ENCODE data around the gene SMARCD3. TPM values are rescaled to one million over a fixed set of nuclear protein-coding genes. Genes with fewer than 3 reads are reported as not detected.

Gene SMARCD3
- total and polyA plus RNA-seq, 2 of the 8 experiments (the other 6 are each of a cell fraction or from before 2014, with no cell fraction given): 3.0 to 5.6 TPM

DNA sequence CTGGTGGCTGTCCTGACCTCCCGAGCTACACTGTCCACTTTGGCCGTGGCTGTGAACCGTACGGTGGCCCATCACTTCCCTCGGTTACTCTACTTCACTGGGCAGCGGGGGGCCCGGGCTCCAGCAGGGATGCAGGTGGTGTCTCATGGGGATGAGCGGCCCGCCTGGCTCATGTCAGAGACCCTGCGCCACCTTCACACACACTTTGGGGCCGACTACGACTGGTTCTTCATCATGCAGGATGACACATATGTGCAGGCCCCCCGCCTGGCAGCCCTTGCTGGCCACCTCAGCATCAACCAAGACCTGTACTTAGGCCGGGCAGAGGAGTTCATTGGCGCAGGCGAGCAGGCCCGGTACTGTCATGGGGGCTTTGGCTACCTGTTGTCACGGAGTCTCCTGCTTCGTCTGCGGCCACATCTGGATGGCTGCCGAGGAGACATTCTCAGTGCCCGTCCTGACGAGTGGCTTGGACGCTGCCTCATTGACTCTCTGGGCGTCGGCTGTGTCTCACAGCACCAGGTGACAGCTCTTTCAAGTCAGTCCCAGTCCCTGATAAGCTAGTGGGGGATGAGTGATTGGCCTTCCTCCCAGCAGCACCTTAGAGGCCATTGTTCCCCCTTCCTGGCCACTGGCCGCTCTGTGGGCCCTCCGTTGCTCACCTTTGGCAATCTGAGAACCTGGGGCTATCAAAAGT lies 13.3 kb downstream of the SMARCD3 start:
- no peak overlapping the region for H2BK5ac ChIP-seq (ENCODE audit: low read depth, low read length)
- H3K27ac ChIP-seq (ENCODE audit: low read depth, low read length): no peak overlapping the region
- H4K20me1 ChIP-seq (replicated peaks in 1 of 2; ENCODE audit: control insufficient read depth in 1 of 2, insufficient read depth in 2 of 2, low read length in 2 of 2): peaks cover 0 to 17% of the 10 kb centered on the region in 2 experiments
- no peak overlapping the region for H4K8ac ChIP-seq (ENCODE audit: extremely low read depth, insufficient read depth, low read length)
- H2BK15ac ChIP-seq (ENCODE audit: low read length): no peak overlapping the region
- POLR2A ChIA-PET (ENCODE audit: partially characterized antibody): interaction anchor here (1.2 kb wide), 1 partner anchor 14 kb away, joined by 3 read pairs; no protein-coding TSS in a partner anchor
- no peaks in the 10 kb centered on the region for H3K27me3 ChIP-seq (replicated peaks in 1 of 4; ENCODE audit: control insufficient read depth in 3 of 4, extremely low read depth in 1 of 4, insufficient read depth in 3 of 4, low read length in 3 of 4)
- WGBS, 2 experiments (ENCODE audit: extremely low coverage in 1 of 2, insufficient coverage in 1 of 2, insufficient read length in 1 of 2, insufficient replicate concordance in 2 of 2, low coverage in 1 of 2, low lambda C conversion rate in 2 of 2, missing lambda C conversion rate in 1 of 2): 89% methylated on average over 26 of the region's 28 CpGs; no CpG with 5 or more reads in 1 of the 2 experiments
- H3K9ac ChIP-seq (replicated peaks in 1 of 4; ENCODE audit: extremely low read depth in 1 of 4, low read depth in 3 of 4, low read length in 3 of 4): no peak overlapping the region
- H3K4me2 ChIP-seq (ENCODE audit: insufficient read depth in 1 of 2, low read depth in 2 of 2, low read length in 2 of 2): no peak overlapping the region
- H3K4me1 ChIP-seq (replicated peaks in 1 of 4; ENCODE audit: control insufficient read depth in 3 of 4, insufficient read depth in 4 of 4, low read length in 3 of 4): peaks cover 3 to 7% (median 5%) of the 10 kb centered on the region in 4 experiments; a peak in 5 of 7 replicates
- no peak overlapping the region for H3K4me3 ChIP-seq (ENCODE audit: extremely low read depth in 1 of 4, insufficient read depth in 2 of 4, low read depth in 3 of 4, low read length in 4 of 4)
- no peak overlapping the region for H2AK5ac ChIP-seq (ENCODE audit: low read depth, low read length)
- H4K5ac ChIP-seq (ENCODE audit: insufficient read length, low read depth, low read length): no peak overlapping the region
- H3K14ac ChIP-seq (ENCODE audit: insufficient read length): no peak overlapping the region
- H3K23ac ChIP-seq (ENCODE audit: insufficient read length): no peak overlapping the region
- H2AFZ ChIP-seq (ENCODE audit: low read length): no peak overlapping the region
- peaks cover 14% of the 10 kb centered on the region for H3K79me1 ChIP-seq (ENCODE audit: low read depth, low read length)
- DNase-seq (ENCODE audit: low read depth in 1 of 2, low spot score in 2 of 2): no peak
- H2BK20ac ChIP-seq (ENCODE audit: low read length): no peak overlapping the region
- no peak overlapping the region for H3K18ac ChIP-seq (ENCODE audit: extremely low read depth, low read length)
- peaks cover 13% of the 10 kb centered on the region for H3K23me2 ChIP-seq (ENCODE audit: low read depth, low read length)
- no peaks in the 10 kb centered on the region for H3K9me3 ChIP-seq (ENCODE audit: insufficient read depth in 2 of 2, low read depth in 1 of 2, low read length in 1 of 2)
- no peak overlapping the region for H3K56ac ChIP-seq (replicated peaks; ENCODE audit: insufficient read length, low read depth, low read length)
- CTCF ChIA-PET (ENCODE audit: partially characterized antibody): interaction anchor here (0.6 to 6.8 kb wide), 8 partner anchors 9 to 129 kb away, joined by 3 to 71 read pairs (median 4); no protein-coding TSS in a partner anchor
- no peak for FAIRE-seq
- H3K79me2 ChIP-seq (ENCODE audit: control insufficient read depth in 1 of 2, insufficient read depth in 2 of 2, low read length in 2 of 2): peaks cover 4 to 23% of the 10 kb centered on the region in 2 experiments; a peak in 3 of 4 replicates
- H3K4ac ChIP-seq (replicated peaks; ENCODE audit: insufficient read length, low read depth, low read length): no peak overlapping the region
- no peak overlapping the region for H2BK120ac ChIP-seq (replicated peaks; ENCODE audit: low read depth, low read length)
- H3K36me3 ChIP-seq (ENCODE audit: control insufficient read depth in 2 of 4, insufficient read depth in 4 of 4, low read length in 3 of 4): peaks cover 8 to 24% (median 11%) of the 10 kb centered on the region in 4 experiments; a peak in 7 of 8 replicates
- no peak overlapping the region for H2BK12ac ChIP-seq (ENCODE audit: low read depth, low read length)
- H4K91ac ChIP-seq (replicated peaks; ENCODE audit: insufficient read length, low read length): no peak overlapping the region
- no peak for TF ChIP-seq FOSL1 (IDR thresholded peaks at IDR 0.05; ENCODE audit: insufficient read depth, low read depth, low read length)
- no peak for TF ChIP-seq NANOG (IDR thresholded peaks at IDR 0.05; ENCODE audit: insufficient read depth, low read depth, low read length, poor library complexity, severe bottlenecking)
- TF ChIP-seq MAX (IDR thresholded peaks at IDR 0.05): no peak
- TF ChIP-seq SRF (IDR thresholded peaks at IDR 0.05; ENCODE audit: low read depth, low read length): no peak
- no peak for TF ChIP-seq ZNF274 (IDR thresholded peaks at IDR 0.05; ENCODE audit: borderline replicate concordance, extremely low read depth, low read length)
- no peak for TF ChIP-seq CHD1 (IDR thresholded peaks at IDR 0.05; ENCODE audit: low read depth, low read length)
- TF ChIP-seq SAP30 (IDR thresholded peaks at IDR 0.05; ENCODE audit: insufficient read depth, insufficient replicate concordance, low read length): no peak
- TF ChIP-seq BRCA1 (IDR thresholded peaks at IDR 0.05; ENCODE audit: low read depth, low read length): no peak
- TF ChIP-seq BCL11A (IDR thresholded peaks at IDR 0.05; ENCODE audit: low read depth in 2 of 2, low read length in 2 of 2): no peak
- no peak for TF ChIP-seq PHF8 (conservative IDR thresholded peaks at IDR 0.05; ENCODE audit: low read depth, low read length)
- TF ChIP-seq GABPA (IDR thresholded peaks at IDR 0.05; ENCODE audit: borderline replicate concordance, insufficient read depth, low read length): no peak
- no peak for TF ChIP-seq RFX5 (IDR thresholded peaks at IDR 0.05; ENCODE audit: borderline replicate concordance, low read depth, low read length)

All from H1 (cell line).